HEK293 (cell line): ENCODE data around the gene RRP1B.

Experiments used
- CTCF ChIA-PET: fragments of 350-600 bp; formaldehyde crosslinking; extraction: SDS; loops from one replicate; lab custom pipeline; 2021; ENCODE audit warnings: antibody characterized with exemption; lab: Yijun Ruan, JAX
- POLR2A ChIA-PET: fragments of 300-600 bp; formaldehyde crosslinking; extraction: SDS; loops from one replicate; lab custom pipeline; 2020; ENCODE audit warnings: antibody characterized with exemption, inconsistent platforms; lab: Yijun Ruan, JAX
- H3K27ac ChIP-seq: fragments of 200-500 bp; sonication (Bioruptor generic); 2 replicates; pipeline ENCODE4 v1.5.1; 2014; ENCODE audit warnings: low read depth, low read length, control low read depth, inconsistent platforms; ENCODE audit errors: extremely low read depth
- H3K36me3 ChIP-seq, 2 experiments: fragments of 200-500 bp in 1 of 2; sonication (Bioruptor generic) in 1 of 2; 1 replicate in 1 of 2; 2 replicates in 1 of 2; pipeline ENCODE4 v1.5.1; 2014 to 2017; ENCODE audit warnings: inconsistent platforms in 2 of 2, low read length in 2 of 2; ENCODE audit not compliant: control insufficient read depth in 2 of 2, insufficient read depth in 1 of 2
- H3K4me1 ChIP-seq: fragments of 200-500 bp; sonication (Bioruptor generic); 2 replicates; pipeline ENCODE4 v1.5.1; 2014; ENCODE audit warnings: mild to moderate bottlenecking, low read length, inconsistent platforms; ENCODE audit not compliant: control insufficient read depth, insufficient read depth
- H3K4me3 ChIP-seq: 2 replicates; pipeline ENCODE4 v1.5.1; 2011; ENCODE audit warnings: low read depth, mild to moderate bottlenecking, control low read depth, low read length, moderate library complexity
- H3K9me3 ChIP-seq: fragments of 200-500 bp; sonication (Bioruptor generic); 2 replicates; pipeline ENCODE4 v1.5.1; 2014; ENCODE audit warnings: low read depth, low read length, inconsistent platforms; ENCODE audit not compliant: control insufficient read depth, insufficient read depth
- FEZF1 ChIP-seq: fragments of 450-650 bp; formaldehyde crosslinking; IDR thresholded peaks from 2 replicates; pipeline ENCODE4 v1.5.1; 2016; ENCODE audit warnings: missing biosample characterization, missing genetic modification characterization
- GLI4 ChIP-seq: fragments of 450-650 bp; formaldehyde crosslinking; IDR thresholded peaks from 2 replicates; pipeline ENCODE4 v1.5.1; 2016; ENCODE audit warnings: missing biosample characterization, missing genetic modification characterization
- GLIS1 ChIP-seq: fragments of 450-650 bp; formaldehyde crosslinking; IDR thresholded peaks from 2 replicates; pipeline ENCODE4 v1.5.1; 2016; ENCODE audit warnings: missing biosample characterization, missing genetic modification characterization
- HOXD13 ChIP-seq: sonication (generic); formaldehyde crosslinking; IDR thresholded peaks from 2 replicates; pipeline ENCODE4 v1.8.0; 2022; ENCODE audit warnings: missing genetic modification reagents, borderline replicate concordance
- IKZF3 ChIP-seq: fragments of 450-650 bp; IDR thresholded peaks from 2 replicates; pipeline ENCODE4 v1.5.0; 2018; ENCODE audit warnings: missing biosample characterization, mild to moderate bottlenecking, missing genetic modification characterization, moderate library complexity
- MZF1 ChIP-seq: fragments of 450-650 bp; formaldehyde crosslinking; IDR thresholded peaks from 2 replicates; pipeline ENCODE4 v1.5.1; 2017; ENCODE audit warnings: missing biosample characterization, missing genetic modification characterization, borderline replicate concordance
- OSR2 ChIP-seq: fragments of 450-650 bp; formaldehyde crosslinking; IDR thresholded peaks from 2 replicates; pipeline ENCODE4 v1.5.1; 2016; ENCODE audit warnings: missing biosample characterization, missing genetic modification characterization
- SP3 ChIP-seq: fragments of 450-650 bp; formaldehyde crosslinking; IDR thresholded peaks from 2 replicates; pipeline ENCODE4 v1.5.1; 2016; ENCODE audit warnings: missing biosample characterization, missing genetic modification characterization
- TCF7L2 ChIP-seq: IDR thresholded peaks from 2 replicates; pipeline ENCODE4 v1.6.1; 2011; ENCODE audit warnings: low read depth, mild to moderate bottlenecking, inconsistent platforms, low read length, moderate library complexity, borderline replicate concordance
- ZBTB17 ChIP-seq: fragments of 450-650 bp; formaldehyde crosslinking; IDR thresholded peaks from 2 replicates; pipeline ENCODE4 v1.5.1; 2016; ENCODE audit warnings: missing biosample characterization, missing genetic modification characterization
- ZBTB48 ChIP-seq: fragments of 450-650 bp; formaldehyde crosslinking; IDR thresholded peaks from 2 replicates; pipeline ENCODE4 v1.5.1; 2016; ENCODE audit warnings: missing biosample characterization, missing genetic modification characterization
- ZBTB8A ChIP-seq: fragments of 450-650 bp; formaldehyde crosslinking; IDR thresholded peaks from 2 replicates; pipeline ENCODE4 v1.5.1; 2016; ENCODE audit warnings: missing biosample characterization, missing genetic modification characterization
- ZEB2 ChIP-seq: fragments of 450-650 bp; formaldehyde crosslinking; IDR thresholded peaks from 2 replicates; pipeline ENCODE4 v1.5.1; 2016; ENCODE audit warnings: missing biosample characterization, missing genetic modification characterization
- ZFP37 ChIP-seq: fragments of 450-650 bp; formaldehyde crosslinking; IDR thresholded peaks from 2 replicates; pipeline ENCODE4 v1.5.1; 2016; ENCODE audit warnings: missing biosample characterization, missing genetic modification characterization
- ZFP69B ChIP-seq: fragments of 450-650 bp; formaldehyde crosslinking; IDR thresholded peaks from 2 replicates; pipeline ENCODE4 v1.5.1; 2016; ENCODE audit warnings: missing biosample characterization, missing genetic modification characterization
- ZNF155 ChIP-seq: fragments of 450-650 bp; formaldehyde crosslinking; IDR thresholded peaks from 2 replicates; pipeline ENCODE4 v1.5.1; 2016; ENCODE audit warnings: missing biosample characterization, missing genetic modification characterization
- ZNF202 ChIP-seq: fragments of 450-650 bp; formaldehyde crosslinking; IDR thresholded peaks from 2 replicates; pipeline ENCODE4 v1.5.1; 2016; ENCODE audit warnings: missing biosample characterization, missing genetic modification characterization, borderline replicate concordance
- ZNF239 ChIP-seq: fragments of 450-650 bp; formaldehyde crosslinking; IDR thresholded peaks from 2 replicates; pipeline ENCODE4 v1.5.1; 2016; ENCODE audit warnings: missing biosample characterization, missing genetic modification characterization
- ZNF248 ChIP-seq: fragments of 450-650 bp; formaldehyde crosslinking; IDR thresholded peaks from 2 replicates; pipeline ENCODE4 v1.5.1; 2017; ENCODE audit warnings: missing biosample characterization, missing genetic modification characterization
- ZNF274 ChIP-seq, 2 experiments: fragments of 200-500 bp in 1 of 2; fragments of 450-650 bp in 1 of 2; sonication (Bioruptor generic) in 1 of 2; formaldehyde crosslinking in 1 of 2; IDR thresholded peaks; 2 replicates each; pipeline versions ENCODE4 v1.5.1 to v1.6.1; 2014 to 2016; ENCODE audit warnings: borderline replicate concordance in 1 of 2, inconsistent platforms in 1 of 2, low read length in 1 of 2, missing biosample characterization in 1 of 2, missing genetic modification characterization in 1 of 2
- ZNF335 ChIP-seq: fragments of 450-650 bp; formaldehyde crosslinking; conservative IDR thresholded peaks from 2 replicates; pipeline ENCODE4 v1.5.1; 2016; ENCODE audit warnings: missing biosample characterization, missing genetic modification characterization
- ZNF350 ChIP-seq: fragments of 450-650 bp; formaldehyde crosslinking; IDR thresholded peaks from 2 replicates; pipeline ENCODE4 v1.5.0; 2017; ENCODE audit warnings: missing biosample characterization, mild to moderate bottlenecking, missing genetic modification characterization
- ZNF366 ChIP-seq: fragments of 450-650 bp; formaldehyde crosslinking; conservative IDR thresholded peaks from 2 replicates; pipeline ENCODE4 v1.5.1; 2016; ENCODE audit warnings: missing biosample characterization, missing genetic modification characterization
- ZNF404 ChIP-seq: fragments of 450-650 bp; formaldehyde crosslinking; IDR thresholded peaks from 2 replicates; pipeline ENCODE4 v1.5.1; 2017; ENCODE audit warnings: missing biosample characterization, missing genetic modification characterization
- ZNF48 ChIP-seq: fragments of 450-650 bp; formaldehyde crosslinking; IDR thresholded peaks from 2 replicates; pipeline ENCODE4 v1.5.1; 2016; ENCODE audit warnings: missing biosample characterization, missing genetic modification characterization
- ZNF560 ChIP-seq: fragments of 450-650 bp; formaldehyde crosslinking; IDR thresholded peaks from 2 replicates; pipeline ENCODE4 v1.5.1; 2017; ENCODE audit warnings: missing biosample characterization, missing genetic modification characterization, borderline replicate concordance
- ZNF600 ChIP-seq: fragments of 450-650 bp; formaldehyde crosslinking; IDR thresholded peaks from 2 replicates; pipeline ENCODE4 v1.5.1; 2016; ENCODE audit warnings: missing biosample characterization, missing genetic modification characterization
- ZNF843 ChIP-seq: fragments of 450-650 bp; formaldehyde crosslinking; IDR thresholded peaks from 2 replicates; pipeline ENCODE4 v1.5.1; 2016; ENCODE audit warnings: missing biosample characterization, missing genetic modification characterization
- TF ChIP-seq, protein P1 (sequence below): fragments of 450-650 bp; formaldehyde crosslinking; IDR thresholded peaks from 2 replicates; pipeline ENCODE4 v1.5.1; 2016; ENCODE audit warnings: missing biosample characterization, missing genetic modification characterization
- TF ChIP-seq, protein P2 (sequence below): fragments of 450-650 bp; formaldehyde crosslinking; IDR thresholded peaks from 2 replicates; pipeline ENCODE4 v1.5.1; 2016; ENCODE audit warnings: missing biosample characterization, missing genetic modification characterization
- TF ChIP-seq, protein P3 (sequence below): fragments of 450-650 bp; formaldehyde crosslinking; IDR thresholded peaks from 2 replicates; pipeline ENCODE4 v1.5.1; 2016; ENCODE audit warnings: missing biosample characterization, missing genetic modification characterization

RRP1B gene

DNA sequence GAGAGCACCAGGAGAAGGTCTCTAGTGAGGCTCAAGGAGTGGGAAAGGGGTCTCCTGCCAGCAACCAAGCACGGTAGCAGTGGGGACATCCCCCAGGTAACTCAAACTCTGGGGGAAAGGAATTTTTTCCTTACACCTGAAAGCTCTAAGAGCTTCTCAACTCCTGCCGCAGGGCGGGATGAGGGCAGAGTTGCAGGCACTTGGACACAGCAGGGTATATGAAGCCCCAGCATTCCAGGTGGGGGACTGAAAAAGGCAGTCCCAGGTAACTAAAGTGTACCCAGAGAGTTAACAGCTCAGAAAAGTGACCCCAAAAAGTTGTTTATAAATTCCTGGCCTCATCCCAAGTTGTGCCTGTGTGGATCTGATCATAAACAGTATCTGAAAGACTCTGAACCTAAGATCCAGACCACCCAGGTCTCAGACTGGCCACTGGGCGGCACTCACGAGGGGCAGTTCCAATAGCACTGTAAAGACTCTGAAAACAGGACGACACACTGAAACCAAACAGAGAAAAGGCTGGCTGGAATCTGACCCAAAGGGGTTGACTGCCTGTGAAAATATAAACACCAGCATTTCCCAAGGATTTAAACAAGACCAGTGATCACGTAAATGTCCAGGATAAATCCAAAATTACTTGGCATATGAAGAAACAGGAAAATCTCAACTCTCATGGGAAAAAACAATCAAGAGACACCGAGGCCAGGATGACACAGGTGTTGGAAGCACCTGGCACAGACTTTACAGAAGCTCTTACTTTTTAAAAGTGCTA is 47.6 kb upstream of the RRP1B start:
- POLR2A ChIA-PET: interaction anchor here (0.6 kb wide), 1 partner anchor 643 kb away, joined by 3 read pairs; no protein-coding TSS in a partner anchor
- Histone ChIP-seq H3K27ac (no peak overlapping the region; the same call in 1 of the 2 replicates), H3K4me3 (no peak overlapping the region), H3K4me1 (peaks cover 18% of the 10 kb centered on the region), H3K9me3 (no peaks in the 10 kb centered on the region), H3K36me3 (no peaks in the 10 kb centered on the region)
- CTCF ChIA-PET: interaction anchor here (0.7 to 2.2 kb wide), 20 partner anchors 9 to 409 kb away, joined by 3 to 15 read pairs (median 5); no protein-coding TSS in a partner anchor
- TF ChIP-seq, protein P1, sequence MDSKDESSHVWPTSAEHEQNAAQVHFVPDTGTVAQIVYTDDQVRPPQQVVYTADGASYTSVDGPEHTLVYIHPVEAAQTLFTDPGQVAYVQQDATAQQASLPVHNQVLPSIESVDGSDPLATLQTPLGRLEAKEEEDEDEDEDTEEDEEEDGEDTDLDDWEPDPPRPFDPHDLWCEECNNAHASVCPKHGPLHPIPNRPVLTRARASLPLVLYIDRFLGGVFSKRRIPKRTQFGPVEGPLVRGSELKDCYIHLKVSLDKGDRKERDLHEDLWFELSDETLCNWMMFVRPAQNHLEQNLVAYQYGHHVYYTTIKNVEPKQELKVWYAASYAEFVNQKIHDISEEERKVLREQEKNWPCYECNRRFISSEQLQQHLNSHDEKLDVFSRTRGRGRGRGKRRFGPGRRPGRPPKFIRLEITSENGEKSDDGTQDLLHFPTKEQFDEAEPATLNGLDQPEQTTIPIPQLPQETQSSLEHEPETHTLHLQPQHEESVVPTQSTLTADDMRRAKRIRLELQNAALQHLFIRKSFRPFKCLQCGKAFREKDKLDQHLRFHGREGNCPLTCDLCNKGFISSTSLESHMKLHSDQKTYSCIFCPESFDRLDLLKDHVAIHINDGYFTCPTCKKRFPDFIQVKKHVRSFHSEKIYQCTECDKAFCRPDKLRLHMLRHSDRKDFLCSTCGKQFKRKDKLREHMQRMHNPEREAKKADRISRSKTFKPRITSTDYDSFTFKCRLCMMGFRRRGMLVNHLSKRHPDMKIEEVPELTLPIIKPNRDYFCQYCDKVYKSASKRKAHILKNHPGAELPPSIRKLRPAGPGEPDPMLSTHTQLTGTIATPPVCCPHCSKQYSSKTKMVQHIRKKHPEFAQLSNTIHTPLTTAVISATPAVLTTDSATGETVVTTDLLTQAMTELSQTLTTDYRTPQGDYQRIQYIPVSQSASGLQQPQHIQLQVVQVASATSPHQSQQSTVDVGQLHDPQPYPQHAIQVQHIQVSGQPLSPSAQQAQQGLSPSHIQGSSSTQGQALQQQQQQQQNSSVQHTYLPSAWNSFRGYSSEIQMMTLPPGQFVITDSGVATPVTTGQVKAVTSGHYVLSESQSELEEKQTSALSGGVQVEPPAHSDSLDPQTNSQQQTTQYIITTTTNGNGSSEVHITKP (tag by site-specific recombination): 0 out of 2 replicates have a peak, but pooled peaks have one; percentile 15
- no peak for TF ChIP-seq ZNF350 (tag by site-specific recombination)
- TF ChIP-seq ZNF274 (IDR thresholded peaks at IDR 0.05; ENCODE audit: low read length): no peak
- TF ChIP-seq ZNF274 (tag by site-specific recombination; IDR thresholded peaks at IDR 0.05; ENCODE audit: borderline replicate concordance): no peak
- TF ChIP-seq SP3: no peak
- no peak for TF ChIP-seq ZNF202 (tag by site-specific recombination)
- no peak for TF ChIP-seq ZNF404 (tag by site-specific recombination)
- 0 out of 2 replicates have a peak, but pooled peaks have one; percentile 42 for TF ChIP-seq ZNF335 (tag by site-specific recombination)
- no peak for TF ChIP-seq ZFP37 (tag by site-specific recombination)
- TF ChIP-seq ZNF155 (tag by site-specific recombination): no peak
- TF ChIP-seq GLI4 (tag by site-specific recombination): no peak
- TF ChIP-seq ZNF248 (tag by site-specific recombination): no peak
- no peak for TF ChIP-seq ZNF239 (tag by site-specific recombination)
- no peak for TF ChIP-seq ZBTB8A (tag by site-specific recombination)
- TF ChIP-seq ZBTB17 (tag by site-specific recombination): no peak
- no peak for TF ChIP-seq TCF7L2
- TF ChIP-seq ZNF48 (tag by site-specific recombination): no peak
- no peak for TF ChIP-seq FEZF1 (tag by site-specific recombination)
- TF ChIP-seq ZNF600 (tag by site-specific recombination): peak; percentile 56; the same call in 1 of the 2 replicates
- no peak for TF ChIP-seq ZNF560
- TF ChIP-seq OSR2 (tag by site-specific recombination): no peak
- TF ChIP-seq IKZF3 (tag by site-specific recombination): no peak
- peak; percentile 54; the same call in 1 of the 2 replicates for TF ChIP-seq GLIS1 (tag by site-specific recombination)
- TF ChIP-seq MZF1: no peak
- no peak for TF ChIP-seq ZNF843 (tag by site-specific recombination)
- no peak for TF ChIP-seq ZEB2 (tag by site-specific recombination)
- no peak for TF ChIP-seq ZFP69B
- TF ChIP-seq ZNF366 (tag by site-specific recombination): no peak
- TF ChIP-seq, protein P2, sequence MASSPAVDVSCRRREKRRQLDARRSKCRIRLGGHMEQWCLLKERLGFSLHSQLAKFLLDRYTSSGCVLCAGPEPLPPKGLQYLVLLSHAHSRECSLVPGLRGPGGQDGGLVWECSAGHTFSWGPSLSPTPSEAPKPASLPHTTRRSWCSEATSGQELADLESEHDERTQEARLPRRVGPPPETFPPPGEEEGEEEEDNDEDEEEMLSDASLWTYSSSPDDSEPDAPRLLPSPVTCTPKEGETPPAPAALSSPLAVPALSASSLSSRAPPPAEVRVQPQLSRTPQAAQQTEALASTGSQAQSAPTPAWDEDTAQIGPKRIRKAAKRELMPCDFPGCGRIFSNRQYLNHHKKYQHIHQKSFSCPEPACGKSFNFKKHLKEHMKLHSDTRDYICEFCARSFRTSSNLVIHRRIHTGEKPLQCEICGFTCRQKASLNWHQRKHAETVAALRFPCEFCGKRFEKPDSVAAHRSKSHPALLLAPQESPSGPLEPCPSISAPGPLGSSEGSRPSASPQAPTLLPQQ: 0 out of 2 replicates have a peak, but pooled peaks have one; percentile 20
- TF ChIP-seq, protein P3, sequence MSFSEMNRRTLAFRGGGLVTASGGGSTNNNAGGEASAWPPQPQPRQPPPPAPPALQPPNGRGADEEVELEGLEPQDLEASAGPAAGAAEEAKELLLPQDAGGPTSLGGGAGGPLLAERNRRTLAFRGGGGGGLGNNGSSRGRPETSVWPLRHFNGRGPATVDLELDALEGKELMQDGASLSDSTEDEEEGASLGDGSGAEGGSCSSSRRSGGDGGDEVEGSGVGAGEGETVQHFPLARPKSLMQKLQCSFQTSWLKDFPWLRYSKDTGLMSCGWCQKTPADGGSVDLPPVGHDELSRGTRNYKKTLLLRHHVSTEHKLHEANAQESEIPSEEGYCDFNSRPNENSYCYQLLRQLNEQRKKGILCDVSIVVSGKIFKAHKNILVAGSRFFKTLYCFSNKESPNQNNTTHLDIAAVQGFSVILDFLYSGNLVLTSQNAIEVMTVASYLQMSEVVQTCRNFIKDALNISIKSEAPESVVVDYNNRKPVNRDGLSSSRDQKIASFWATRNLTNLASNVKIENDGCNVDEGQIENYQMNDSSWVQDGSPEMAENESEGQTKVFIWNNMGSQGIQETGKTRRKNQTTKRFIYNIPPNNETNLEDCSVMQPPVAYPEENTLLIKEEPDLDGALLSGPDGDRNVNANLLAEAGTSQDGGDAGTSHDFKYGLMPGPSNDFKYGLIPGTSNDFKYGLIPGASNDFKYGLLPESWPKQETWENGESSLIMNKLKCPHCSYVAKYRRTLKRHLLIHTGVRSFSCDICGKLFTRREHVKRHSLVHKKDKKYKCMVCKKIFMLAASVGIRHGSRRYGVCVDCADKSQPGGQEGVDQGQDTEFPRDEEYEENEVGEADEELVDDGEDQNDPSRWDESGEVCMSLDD (tag by site-specific recombination): no peak
- no peak for TF ChIP-seq HOXD13 (CRISPR knock-in tag)
- no peak for TF ChIP-seq ZBTB48 (tag by site-specific recombination)
